GM23338 (cell line): ENCODE results near the gene PDRG1. TPM values are rescaled to one million over a fixed set of nuclear protein-coding genes. Genes with fewer than 3 reads are reported as not detected.
A peak's percentile ranks its signal among the peaks of the same experiment; 100 is the strongest.

Source experiments
- ATAC-seq: fragments of 200-7000 bp; cut with Tn5 transposase; 3 replicates; pipeline ENCODE4 v1.9.1; 2020
- DNase-seq: peaks from one replicate; pipeline ENCODE4 v3.0.0-alpha.2; 2015; ENCODE audit warnings: low spot score
- H2AFZ ChIP-seq: fragments of 200-600 bp; sonication (generic); 2 replicates; pipeline ENCODE4 v1.8.0; 2016; ENCODE audit warnings: antibody characterized with exemption, mild to moderate bottlenecking, moderate library complexity
- H3F3A ChIP-seq: fragments of 200-600 bp; sonication (generic); replicated peaks from 2 replicates; pipeline ENCODE4 v1.8.0; 2017; ENCODE audit warnings: antibody characterized with exemption, mixed run types, low read depth
- H3K27ac ChIP-seq: fragments of 200-600 bp; sonication (generic); 2 replicates; pipeline ENCODE4 v1.6.1; 2016; ENCODE audit warnings: low read depth
- H3K27me3 ChIP-seq: fragments of 200-600 bp; sonication (generic); 2 replicates; pipeline ENCODE4 v1.8.0; 2016; ENCODE audit warnings: mild to moderate bottlenecking, mixed run types, moderate library complexity; ENCODE audit not compliant: insufficient read depth
- H3K36me3 ChIP-seq: fragments of 200-600 bp; sonication (generic); 2 replicates; pipeline ENCODE4 v1.8.0; 2016; ENCODE audit warnings: mild to moderate bottlenecking; ENCODE audit not compliant: insufficient read depth
- H3K4me1 ChIP-seq: fragments of 200-600 bp; sonication (generic); 2 replicates; pipeline ENCODE4 v1.8.0; 2016; ENCODE audit warnings: mild to moderate bottlenecking, moderate library complexity; ENCODE audit not compliant: insufficient read depth
- H3K4me2 ChIP-seq: fragments of 200-600 bp; sonication (generic); 2 replicates; pipeline ENCODE4 v1.7.1; 2017; ENCODE audit warnings: mixed run types
- H3K4me3 ChIP-seq: fragments of 200-600 bp; sonication (generic); 2 replicates; pipeline ENCODE4 v1.6.1; 2016; ENCODE audit warnings: mixed run types
- H3K79me2 ChIP-seq: fragments of 200-600 bp; sonication (generic); replicated peaks from 2 replicates; pipeline ENCODE4 v1.8.0; 2017; ENCODE audit warnings: mild to moderate bottlenecking; ENCODE audit not compliant: insufficient read depth
- H3K9me2 ChIP-seq: fragments of 200-600 bp; sonication (generic); 2 replicates; pipeline ENCODE4 v1.8.0; 2017; ENCODE audit not compliant: insufficient read depth
- H4K20me1 ChIP-seq: fragments of 200-600 bp; sonication (generic); replicated peaks from 2 replicates; pipeline ENCODE4 v1.8.0; 2017; ENCODE audit warnings: mild to moderate bottlenecking; ENCODE audit not compliant: insufficient read depth
- H3K27ac Mint-ChIP-seq: 2 replicates; pipeline ENCODE4 v1.8.0; 2020; ENCODE audit warnings: inconsistent platforms, mild to moderate bottlenecking, moderate library complexity, mixed read lengths
- H3K27me3 Mint-ChIP-seq: 3 replicates; pipeline ENCODE4 v1.8.0; 2022; ENCODE audit warnings: low read depth, mild to moderate bottlenecking, moderate library complexity, mixed read lengths, inconsistent platforms; ENCODE audit not compliant: insufficient read depth, poor library complexity
- H3K36me3 Mint-ChIP-seq: 3 replicates; pipeline ENCODE4 v1.8.0; 2021; ENCODE audit warnings: low read depth, mild to moderate bottlenecking, inconsistent platforms, moderate library complexity, mixed read lengths
- H3K4me1 Mint-ChIP-seq: 3 replicates; pipeline ENCODE4 v1.8.0; 2020; ENCODE audit warnings: mild to moderate bottlenecking, inconsistent platforms, mixed read lengths
- H3K4me3 Mint-ChIP-seq: 3 replicates; pipeline ENCODE4 v1.8.0; 2021; ENCODE audit warnings: moderate library complexity, mild to moderate bottlenecking, inconsistent platforms, mixed read lengths
- H3K9me3 Mint-ChIP-seq: 3 replicates; pipeline ENCODE4 v1.8.0; 2020; ENCODE audit warnings: moderate library complexity, mild to moderate bottlenecking, inconsistent platforms, mixed read lengths
- CREB1 ChIP-seq: fragments of 250-450 bp; sonication (Bioruptor Pico); IDR thresholded peaks from 2 replicates; pipeline ENCODE4 v1.5.0; 2020; ENCODE audit warnings: low read depth, mild to moderate bottlenecking, moderate library complexity
- EZH2phosphoT487 ChIP-seq: fragments of 200-600 bp; sonication (generic); IDR thresholded peaks from one replicate; pipeline ENCODE4 v1.8.1; 2018; ENCODE audit warnings: antibody characterized with exemption; ENCODE audit not compliant: unreplicated experiment
- polyA plus RNA-seq: library from polyadenylated mRNA; unstranded; fragments of >200 nt; fragmentation: Nextera tagmentation; extraction: Ambion mirVana; gene quantifications from 2 replicates; pipeline ENCODE4 v1.2.1, GENCODE V29; 2016
- small RNA-seq: library from RNA; depleted of rRNA; stranded (forward); fragments of <200 nt; gene quantifications from one replicate; pipeline ENCODE3, GENCODE V24; 2014; ENCODE audit warnings: low replicate concordance
- total RNA-seq: library from RNA; depleted of rRNA; stranded (reverse); fragments of >200 nt; shearing (Covaris generic); gene quantifications from 2 replicates; pipeline ENCODE4 v1.2.3, GENCODE V29; 2014; rRNA removed

PDRG1 gene
- total and polyA plus RNA-seq, 2 experiments from 2014 or later = 10.5 to 27.8 TPM

DNA sequence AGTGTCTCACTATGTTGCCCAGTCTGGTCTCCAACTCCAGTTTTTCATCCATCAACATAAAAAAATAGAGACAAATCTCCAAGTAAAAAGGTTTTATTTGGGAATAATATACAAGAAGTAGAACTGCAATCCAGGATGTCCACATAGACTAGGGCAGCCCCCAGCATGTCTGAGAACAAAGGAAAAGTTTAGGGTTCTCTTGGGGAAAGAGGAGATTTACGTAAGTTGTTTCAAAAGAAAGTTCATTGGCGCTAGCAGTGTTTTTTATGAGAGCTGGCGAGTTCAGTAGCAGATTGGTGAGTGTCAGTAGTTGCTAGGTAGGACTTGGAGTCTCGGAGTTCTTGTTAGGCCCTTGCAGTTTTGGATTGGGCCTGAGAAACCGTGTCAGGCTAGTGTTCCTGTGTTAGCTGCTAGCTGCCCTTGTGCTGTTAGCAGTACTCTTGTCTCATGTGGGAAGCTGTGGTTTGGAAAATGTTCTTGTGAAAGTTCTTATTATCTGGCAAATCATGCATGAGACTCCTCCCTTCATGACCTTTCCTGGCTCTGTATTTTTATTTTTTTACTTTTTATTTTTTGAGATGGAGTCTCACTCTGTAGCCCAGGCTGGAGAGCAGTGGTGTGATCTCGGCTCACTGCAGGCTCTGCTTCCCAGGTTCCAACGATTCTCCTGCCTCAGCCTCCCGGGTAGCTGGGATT, 56.7 kb downstream of the PDRG1 start:
- Histone ChIP-seq H3K27ac (no peak overlapping the region), H3K27me3 (no peaks in the 10 kb centered on the region), H3K4me3 (no peak overlapping the region), H3K36me3 (no peaks in the 10 kb centered on the region), H4K20me1 (no peaks in the 10 kb centered on the region), H3K79me2 (no peaks in the 10 kb centered on the region), H2AFZ (no peak overlapping the region), H3K4me1 (no peaks in the 10 kb centered on the region), H3K4me2 (no peak overlapping the region), H3F3A (no peaks in the 10 kb centered on the region), H3K9me2 (0 out of 2 replicates have a peak, but pooled peaks cover 9% of the 10 kb centered on the region)
- Mint-ChIP-seq H3K27me3 (peaks cover 5% of the 10 kb centered on the region), H3K4me1 (peaks cover 3% of the 10 kb centered on the region; the same call in 1 of the 3 replicates), H3K36me3 (no peaks in the 10 kb centered on the region), H3K27ac (no peak overlapping the region), H3K9me3 (peaks cover 46% of the 10 kb centered on the region), H3K4me3 (no peak overlapping the region)
- TF ChIP-seq EZH2phosphoT487 (no peak), CREB1 (CRISPR knock-in tag) (peak; percentile 78)
- DNase-seq (peak; percentile 89), ATAC-seq (peak; percentile 96)

Small RNA genes within 50 kb of the gene (small RNA-seq; reads per million reads assigned to genes)
- not detected for gene RNU1-94P

Other genes starting within 250 kb of the PDRG1 start
- 108 and 110 TPM in 2 replicates for gene BCL2L1, start 229.2 kb downstream of the PDRG1 start, total RNA-seq
- gene BCL2L1, start 229.2 kb downstream of the PDRG1 start, polyA plus RNA-seq = 39.9 and 42.4 TPM in 2 replicates
- gene TPX2, start 212.8 kb downstream of the PDRG1 start, total RNA-seq = 148 and 159 TPM in 2 replicates
- 94.1 and 101 TPM in 2 replicates for gene TPX2, start 212.8 kb downstream of the PDRG1 start, polyA plus RNA-seq
- gene MYLK2, start 132.7 kb downstream of the PDRG1 start, total RNA-seq = 0.28 TPM in 1 of 2 replicates, not detected in the other
- 0.21 and 0.23 TPM in 2 replicates for gene MYLK2, start 132.7 kb downstream of the PDRG1 start, polyA plus RNA-seq
- gene FOXS1, start 106.4 kb downstream of the PDRG1 start, total RNA-seq = not detected in 2 replicates
- gene FOXS1, start 106.4 kb downstream of the PDRG1 start, polyA plus RNA-seq = 0.26 TPM in 1 of 2 replicates, not detected in the other
- gene DUSP15, start 81.5 kb downstream of the PDRG1 start, total RNA-seq = 2.8 and 5.9 TPM in 2 replicates
- gene DUSP15, start 81.5 kb downstream of the PDRG1 start, polyA plus RNA-seq = 0.61 and 0.99 TPM in 2 replicates
- 0.39 TPM in 1 of 2 replicates, not detected in the other for gene TTLL9, start 81.4 kb downstream of the PDRG1 start, total RNA-seq
- gene TTLL9, start 81.4 kb downstream of the PDRG1 start, polyA plus RNA-seq = not detected in 2 replicates
- gene XKR7, start 16.1 kb upstream of the PDRG1 start, total RNA-seq = 3.0 and 3.9 TPM in 2 replicates
- gene XKR7, start 16.1 kb upstream of the PDRG1 start, polyA plus RNA-seq = 0.61 and 0.64 TPM in 2 replicates
- gene CCM2L, start 58.4 kb upstream of the PDRG1 start, total RNA-seq = 9.6 and 13.3 TPM in 2 replicates
- gene CCM2L, start 58.4 kb upstream of the PDRG1 start, polyA plus RNA-seq = 4.9 and 6.4 TPM in 2 replicates
- 0.97 and 1.2 TPM in 2 replicates for gene HCK, start 100.2 kb upstream of the PDRG1 start, total RNA-seq
- gene HCK, start 100.2 kb upstream of the PDRG1 start, polyA plus RNA-seq = 0.43 TPM in 1 of 2 replicates, not detected in the other
- 47.5 and 52.6 TPM in 2 replicates for gene TM9SF4, start 157.7 kb upstream of the PDRG1 start, total RNA-seq
- 20.3 and 20.4 TPM in 2 replicates for gene TM9SF4, start 157.7 kb upstream of the PDRG1 start, polyA plus RNA-seq